Mucosa of descending colon (tissue), 3 donors: ENCODE results near the gene HMMR. TPM values are rescaled to one million over a fixed set of nuclear protein-coding genes. Genes with fewer than 3 reads are reported as not detected.
"Not testable (repeated sequence)": the region's sequence is repeated elsewhere in the genome, so short reads cannot be mapped to it uniquely, and the experiment has no call there.

ENCODE experiments used
- ATAC-seq: fragments of 200-7000 bp; cut with Tn5 transposase; one replicate; pipeline ENCODE4 v1.9.1; 2020; ENCODE audit warnings: mild to moderate bottlenecking, moderate library complexity
- DNase-seq, 3 donors: peaks; one replicate each; pipeline ENCODE4 v3.0.0-alpha.2; 2020
- H3K36me3 ChIP-seq: fragments of 200-600 bp; one replicate; pipeline ENCODE4 v1.8.0; 2021; ENCODE audit warnings: low read depth, mild to moderate bottlenecking
- H3K4me1 ChIP-seq: fragments of 200-600 bp; one replicate; pipeline ENCODE4 v1.8.0; 2021; ENCODE audit warnings: low read depth, mild to moderate bottlenecking
- H3K4me3 ChIP-seq: fragments of 200-600 bp; one replicate; pipeline ENCODE4 v1.8.0; 2021; ENCODE audit warnings: mild to moderate bottlenecking
- H3K9me3 ChIP-seq: fragments of 200-600 bp; one replicate; pipeline ENCODE4 v1.8.0; 2021; ENCODE audit warnings: mild to moderate bottlenecking
- CTCF ChIP-seq: fragments of 200-600 bp; IDR thresholded peaks from one replicate; pipeline ENCODE4 v1.8.0; 2022; ENCODE audit warnings: antibody characterized with exemption, mild to moderate bottlenecking
- intact Hi-C, 2 donors: fragments of 100-400 bp; cut with DNase I in 1 of 2; cut with micrococcal nuclease in 1 of 2; formaldehyde crosslinking; loops; one replicate each; pipeline versions ENCODE4 v1.11.0 to v1.11.1; 2022; cut with DNase I, micrococcal nuclease
- total RNA-seq, 3 donors: library from RNA; stranded (reverse); fragmentation: NEBNext Ultra II Directional in 2 of 3; extraction: Animal tissue kit (Norgen Biotek cat#: 25700) in 2 of 3; gene quantifications; one replicate each; pipeline versions ENCODE4 v1.2.1 to v1.2.4, GENCODE V29; 2021 to 2023
- donor health status: DM: no; HTN: no; CAD: no; lungs with moderate emphysema.
- donor health status: DM: no; HTN: no; CAD: no.
- donor health status: DM: no; HTN: yes; CAD: no.

HMMR gene
- total RNA-seq, 3 donors from 2014 or later = 2.3 to 19.0 (median 4.0) TPM

DNA sequence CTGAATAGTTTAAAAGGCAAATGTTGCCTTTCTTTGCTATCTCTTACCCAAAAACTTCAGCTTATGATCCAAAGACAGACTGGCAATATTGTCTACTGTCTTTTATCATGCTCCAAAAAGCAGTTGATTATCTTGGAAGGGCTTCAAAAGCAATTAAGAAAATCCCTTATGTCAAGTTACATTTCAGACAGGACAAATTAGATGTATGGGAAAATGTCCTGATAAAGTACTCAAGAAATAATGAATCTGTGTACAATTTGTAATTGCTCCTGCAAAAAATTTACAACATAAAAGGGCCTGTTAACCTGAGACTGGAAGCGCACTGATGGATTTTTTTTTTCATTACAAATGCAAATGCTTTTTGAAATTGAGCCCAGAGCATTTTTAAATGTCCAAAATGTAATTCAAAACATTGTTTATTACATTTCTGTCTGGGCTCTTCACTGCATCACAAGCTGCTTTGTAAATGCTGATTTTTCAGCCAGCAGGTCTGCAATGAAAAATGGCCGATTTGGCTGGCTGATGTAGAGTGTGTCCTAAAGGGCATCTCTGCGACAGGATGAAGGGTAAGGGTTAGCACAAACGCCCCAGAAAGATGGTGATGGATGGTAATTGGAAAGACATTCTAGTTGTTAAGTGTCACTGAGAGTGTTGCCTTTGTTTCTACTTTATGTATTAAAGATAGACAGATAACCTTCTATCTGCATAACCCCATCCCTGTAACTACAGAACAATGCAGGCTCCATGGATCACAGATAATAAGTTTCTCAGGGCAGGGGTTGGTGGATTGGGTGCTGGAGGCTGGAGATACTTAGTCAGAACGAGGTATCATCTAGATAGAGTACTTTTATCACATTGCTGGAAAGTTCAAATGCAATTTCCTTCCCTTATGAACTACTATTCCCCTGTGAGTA is 72.0 kb downstream of the HMMR start:
- intact Hi-C loops = no loop called here
- H3K9me3 ChIP-seq = no peaks in the 10 kb centered on the region
- H3K4me3 ChIP-seq = no peak overlapping the region
- DNase-seq = no peak
- no peaks in the 10 kb centered on the region for H3K4me1 ChIP-seq
- no peak for ATAC-seq
- no peak for TF ChIP-seq CTCF
- H3K36me3 ChIP-seq = no peaks in the 10 kb centered on the region

GRCh38 chr5:163533223-163533622 is 72.8 kb downstream of the HMMR start:
- H3K4me3 ChIP-seq = no peak overlapping the region
- no peaks in the 10 kb centered on the region for H3K4me1 ChIP-seq
- no peaks in the 10 kb centered on the region for H3K9me3 ChIP-seq
- intact Hi-C loops = no loop called here
- ATAC-seq (no peak), DNase-seq (no peak)
- no peaks in the 10 kb centered on the region for H3K36me3 ChIP-seq
- no peak for TF ChIP-seq CTCF

DNA sequence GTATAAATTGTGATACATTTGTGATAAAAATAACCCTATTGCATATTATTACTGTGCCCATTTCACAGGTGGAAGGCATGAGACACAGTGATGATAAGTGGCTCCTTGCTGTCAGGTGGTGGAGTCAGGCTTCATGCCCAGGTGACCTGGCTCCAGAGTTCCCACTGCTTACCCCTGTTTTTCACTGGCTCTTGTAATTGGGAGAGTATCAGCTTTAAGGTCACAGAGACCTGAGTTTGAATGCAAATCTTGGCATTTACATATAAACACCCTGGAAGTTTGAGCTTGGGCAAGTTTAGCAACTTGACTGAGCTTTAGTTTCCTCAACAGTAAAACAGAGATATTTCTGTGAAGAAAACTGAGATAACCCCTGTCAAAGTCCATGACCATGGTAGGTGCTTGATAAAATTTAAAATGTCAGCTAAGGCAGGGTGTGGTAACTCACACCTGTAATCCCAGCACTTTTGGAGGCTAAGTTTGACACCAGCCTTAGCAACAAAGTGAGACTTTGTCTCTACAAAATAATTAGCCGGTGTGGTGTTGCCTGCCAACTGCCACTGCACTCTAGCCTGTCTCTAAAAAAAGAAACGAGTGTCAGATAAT is 74.2 kb downstream of the HMMR start:
- ATAC-seq = peak; percentile 65
- Histone ChIP-seq H3K4me3 (no peak overlapping the region), H3K9me3 (no peaks in the 10 kb centered on the region), H3K36me3 (no peaks in the 10 kb centered on the region), H3K4me1 (no peaks in the 10 kb centered on the region)
- DNase-seq = no peak
- intact Hi-C loops = no loop called here
- no peak for TF ChIP-seq CTCF

- H3K36me3 ChIP-seq = no peaks in the 10 kb centered on the region
- ATAC-seq (peak; percentile 53), DNase-seq (no peak)
- no peaks in the 10 kb centered on the region for H3K9me3 ChIP-seq
- H3K4me3 ChIP-seq = no peak overlapping the region
- intact Hi-C loops = no loop called here
- no peak for TF ChIP-seq CTCF
- no peaks in the 10 kb centered on the region for H3K4me1 ChIP-seq
Measured at GRCh38 chr5:163535290-163535689, 74.9 kb downstream of the HMMR start.

GRCh38 chr5:163536442-163536841 is 76.0 kb downstream of the HMMR start:
- H3K4me3 ChIP-seq, DNase-seq, H3K9me3 ChIP-seq, ATAC-seq, intact Hi-C loops, H3K36me3 ChIP-seq, H3K4me1 ChIP-seq: not testable (repeated sequence)

DNA sequence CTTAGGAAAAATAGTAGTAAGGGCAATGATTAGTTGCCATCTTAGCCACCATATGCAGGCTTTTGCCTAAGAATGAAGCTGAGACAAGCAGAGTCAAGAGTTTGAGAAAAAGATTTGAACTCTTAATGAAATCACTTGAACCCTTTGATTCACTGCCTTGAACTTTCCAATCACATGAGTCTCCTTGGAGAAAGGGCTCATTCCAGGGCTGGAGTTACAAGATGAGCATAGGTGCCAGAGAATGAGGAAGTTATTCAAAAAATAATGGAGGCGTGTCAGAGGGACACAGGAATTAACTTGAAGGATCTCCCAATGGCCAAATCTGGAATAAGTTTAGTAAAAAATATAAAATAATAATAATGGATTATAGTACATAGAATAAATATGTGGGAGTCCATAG is 80.3 kb downstream of the HMMR start:
- intact Hi-C loops = no loop called here
- Histone ChIP-seq H3K4me3 (no peak overlapping the region), H3K36me3 (no peaks in the 10 kb centered on the region), H3K4me1 (no peaks in the 10 kb centered on the region), H3K9me3 (no peaks in the 10 kb centered on the region)
- ATAC-seq = peak; percentile 30
- DNase-seq = no peak
- TF ChIP-seq CTCF = no peak
